ENCODE measurements around the gene MTA2. TPM values are rescaled to one million over a fixed set of nuclear protein-coding genes. Genes with fewer than 3 reads are reported as not detected.
A peak's percentile ranks its signal among the peaks of the same experiment; 100 is the strongest.
"Not testable (repeated sequence)": the region's sequence is repeated elsewhere in the genome, so short reads cannot be mapped to it uniquely, and the experiment has no call there.

MTA2 gene
- total RNA-seq, 1 experiment from 2014 or later = 97.2 TPM

DNA sequence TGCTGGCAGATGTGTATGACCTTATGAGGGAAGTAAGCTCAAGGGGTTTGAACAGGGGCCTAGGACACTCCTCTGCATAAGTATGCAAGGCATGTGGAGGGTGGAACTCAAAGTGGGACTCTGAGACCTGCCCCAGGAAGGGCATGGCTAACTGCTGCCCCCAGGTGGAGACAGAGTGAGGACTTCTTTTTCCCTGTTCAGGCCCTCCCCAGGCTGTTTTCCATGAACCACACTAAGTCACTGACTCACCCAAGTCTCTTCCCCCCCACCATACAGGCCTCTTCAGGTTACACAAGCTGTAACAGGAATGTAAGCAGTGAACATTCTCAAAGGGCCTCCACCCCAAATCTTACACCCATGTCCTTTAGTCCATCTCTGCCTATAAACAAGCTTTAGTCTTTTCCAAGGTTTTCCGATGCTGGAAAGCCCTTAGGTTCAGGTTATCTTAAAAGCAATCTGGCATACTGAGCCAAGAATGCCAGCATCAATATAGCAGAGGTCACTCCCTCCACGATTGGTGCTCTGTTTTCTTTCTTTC lies 41.0 kb downstream of the MTA2 start:
- intact Hi-C loops (cut with micrococcal nuclease; ENCODE audit: unreplicated experiment) = loop anchor here (1.0 to 5.0 kb wide), 4 partner anchors 14 to 166 kb away; partner anchors contain the start of gene AHNAK
- TF ChIP-seq, protein P1, sequence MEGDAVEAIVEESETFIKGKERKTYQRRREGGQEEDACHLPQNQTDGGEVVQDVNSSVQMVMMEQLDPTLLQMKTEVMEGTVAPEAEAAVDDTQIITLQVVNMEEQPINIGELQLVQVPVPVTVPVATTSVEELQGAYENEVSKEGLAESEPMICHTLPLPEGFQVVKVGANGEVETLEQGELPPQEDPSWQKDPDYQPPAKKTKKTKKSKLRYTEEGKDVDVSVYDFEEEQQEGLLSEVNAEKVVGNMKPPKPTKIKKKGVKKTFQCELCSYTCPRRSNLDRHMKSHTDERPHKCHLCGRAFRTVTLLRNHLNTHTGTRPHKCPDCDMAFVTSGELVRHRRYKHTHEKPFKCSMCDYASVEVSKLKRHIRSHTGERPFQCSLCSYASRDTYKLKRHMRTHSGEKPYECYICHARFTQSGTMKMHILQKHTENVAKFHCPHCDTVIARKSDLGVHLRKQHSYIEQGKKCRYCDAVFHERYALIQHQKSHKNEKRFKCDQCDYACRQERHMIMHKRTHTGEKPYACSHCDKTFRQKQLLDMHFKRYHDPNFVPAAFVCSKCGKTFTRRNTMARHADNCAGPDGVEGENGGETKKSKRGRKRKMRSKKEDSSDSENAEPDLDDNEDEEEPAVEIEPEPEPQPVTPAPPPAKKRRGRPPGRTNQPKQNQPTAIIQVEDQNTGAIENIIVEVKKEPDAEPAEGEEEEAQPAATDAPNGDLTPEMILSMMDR (IDR thresholded peaks at IDR 0.05; ENCODE audit: unreplicated experiment) = peak; percentile 89
- BruUV-seq (replicated peaks) = no TSS peak
- H3K4me3 Mint-ChIP-seq (ENCODE audit: low read depth, unreplicated experiment) = peak overlapping the region; percentile 16
- peaks cover 92% of the 10 kb centered on the region for H3K36me3 Mint-ChIP-seq (ENCODE audit: insufficient read depth, unreplicated experiment)
- H3K27me3 Mint-ChIP-seq (ENCODE audit: unreplicated experiment) = no peaks in the 10 kb centered on the region
- CTCF ChIA-PET = interaction anchor here (0.6 to 3.8 kb wide), 21 partner anchors 9 to 271 kb away, joined by 3 to 86 read pairs (median 7); partner anchors contain the start of genes AHNAK, B3GAT3, EEF1G and MTA2
- DNase-seq = peak; percentile 97
- peak overlapping the region; percentile 76 for H3K27ac Mint-ChIP-seq (ENCODE audit: unreplicated experiment)
- H3K9me3 Mint-ChIP-seq (ENCODE audit: low read depth, unreplicated experiment) = no peaks in the 10 kb centered on the region
- H3K4me1 Mint-ChIP-seq (ENCODE audit: low read depth, unreplicated experiment) = peaks cover 61% of the 10 kb centered on the region

DNA sequence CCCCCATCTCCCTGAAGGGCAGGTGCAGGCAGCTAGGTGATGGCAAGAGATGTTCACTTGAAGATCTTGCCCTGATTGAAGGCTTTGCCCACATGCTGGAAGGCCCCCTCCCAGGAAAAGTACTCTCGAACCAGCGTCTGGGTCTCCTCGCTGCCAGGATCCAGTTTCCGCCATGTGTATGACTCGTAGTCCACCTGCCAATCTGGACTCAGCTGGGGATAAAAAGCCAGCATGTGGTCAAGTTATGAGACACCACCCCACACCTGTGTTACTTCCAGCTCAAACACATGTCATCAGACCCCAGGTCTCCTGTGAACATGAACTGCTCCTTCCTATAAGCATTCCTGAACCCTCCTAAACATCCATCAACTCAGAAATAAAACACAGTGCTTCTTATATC lies 42.0 kb downstream of the MTA2 start:
- not testable (repeated sequence) for DNase-seq; H3K27me3 Mint-ChIP-seq (ENCODE audit: unreplicated experiment); H3K9me3 Mint-ChIP-seq (ENCODE audit: low read depth, unreplicated experiment); BruUV-seq (replicated peaks)
- CTCF ChIA-PET = interaction anchor here (0.6 to 3.8 kb wide), 11 partner anchors 8 to 137 kb away, joined by 3 to 86 read pairs (median 4); partner anchors contain the start of genes AHNAK, B3GAT3 and TUT1
- H3K4me1 Mint-ChIP-seq (ENCODE audit: low read depth, unreplicated experiment) = peaks cover 67% of the 10 kb centered on the region
- peaks cover 89% of the 10 kb centered on the region for H3K36me3 Mint-ChIP-seq (ENCODE audit: insufficient read depth, unreplicated experiment)
- peak overlapping the region; percentile 76 for H3K27ac Mint-ChIP-seq (ENCODE audit: unreplicated experiment)
- H3K4me3 Mint-ChIP-seq (ENCODE audit: low read depth, unreplicated experiment) = peak overlapping the region; percentile 16
- intact Hi-C loops (cut with micrococcal nuclease; ENCODE audit: unreplicated experiment) = loop anchor here (1.0 to 5.0 kb wide), 4 partner anchors 13 to 165 kb away; partner anchors contain the start of gene AHNAK

DNA sequence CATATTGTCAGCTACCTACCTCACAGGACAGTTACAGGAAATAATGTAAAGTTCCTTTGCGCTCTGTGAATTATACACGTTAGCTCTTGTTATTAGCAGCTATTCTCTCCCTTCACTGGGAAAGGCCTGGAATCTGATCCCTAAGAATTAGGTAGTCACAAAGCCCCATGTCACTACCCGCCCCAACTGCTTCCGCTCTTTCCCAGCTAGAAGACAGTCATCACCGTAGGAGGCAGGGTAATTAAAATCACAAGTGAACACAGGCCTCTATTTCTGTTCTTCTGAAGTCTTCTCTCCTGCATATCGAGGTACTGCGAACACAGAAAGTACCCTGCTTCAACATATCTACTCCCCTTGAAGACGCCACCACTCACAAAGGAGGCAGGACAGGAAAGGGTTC lies 42.5 kb downstream of the MTA2 start:
- TF ChIP-seq, protein P1 (IDR thresholded peaks at IDR 0.05; ENCODE audit: unreplicated experiment) = no peak
- Mint-ChIP-seq H3K9me3 (ENCODE audit: low read depth, unreplicated experiment) (no peaks in the 10 kb centered on the region), H3K27me3 (ENCODE audit: unreplicated experiment) (no peaks in the 10 kb centered on the region), H3K27ac (ENCODE audit: unreplicated experiment) (no peak overlapping the region), H3K4me3 (ENCODE audit: low read depth, unreplicated experiment) (no peak overlapping the region), H3K4me1 (ENCODE audit: low read depth, unreplicated experiment) (peaks cover 71% of the 10 kb centered on the region), H3K36me3 (ENCODE audit: insufficient read depth, unreplicated experiment) (peaks cover 90% of the 10 kb centered on the region)
- no peak for DNase-seq
- intact Hi-C loops (cut with micrococcal nuclease; ENCODE audit: unreplicated experiment) = no loop called here
- CTCF ChIA-PET = interaction anchor here (0.6 to 3.8 kb wide), 5 partner anchors 8 to 134 kb away, joined by 3 to 86 read pairs (median 4); partner anchors contain the start of genes AHNAK and B3GAT3
- BruUV-seq (replicated peaks) = no TSS peak

DNA sequence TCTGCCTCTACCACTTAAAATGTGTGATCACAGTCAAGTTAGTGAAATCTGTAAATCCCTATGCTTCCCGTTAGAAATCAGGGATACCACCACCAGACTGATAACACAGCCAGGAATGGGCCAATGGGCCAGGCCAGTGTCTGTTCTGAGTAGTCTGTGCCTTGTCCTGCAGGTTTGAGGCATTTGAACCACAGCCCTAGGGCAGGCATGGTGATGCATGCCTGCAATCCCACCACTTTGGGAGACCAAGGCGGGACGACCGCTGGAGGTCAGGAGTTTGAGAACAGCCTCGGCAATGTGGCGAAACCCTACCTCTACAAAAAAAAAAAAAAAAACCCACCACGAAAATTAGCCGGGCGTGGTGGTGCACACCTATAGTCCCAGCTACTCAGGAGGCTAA lies 43.0 kb downstream of the MTA2 start:
- TF ChIP-seq, protein P1 (IDR thresholded peaks at IDR 0.05; ENCODE audit: unreplicated experiment) = no peak
- intact Hi-C loops (cut with micrococcal nuclease; ENCODE audit: unreplicated experiment) = no loop called here
- Mint-ChIP-seq H3K36me3 (ENCODE audit: insufficient read depth, unreplicated experiment) (peaks cover 90% of the 10 kb centered on the region), H3K4me1 (ENCODE audit: low read depth, unreplicated experiment) (peaks cover 76% of the 10 kb centered on the region), H3K9me3 (ENCODE audit: low read depth, unreplicated experiment) (no peaks in the 10 kb centered on the region), H3K27ac (ENCODE audit: unreplicated experiment) (no peak overlapping the region), H3K27me3 (ENCODE audit: unreplicated experiment) (no peaks in the 10 kb centered on the region), H3K4me3 (ENCODE audit: low read depth, unreplicated experiment) (no peak overlapping the region)
- BruUV-seq (replicated peaks) = no TSS peak
- no peak for DNase-seq
- CTCF ChIA-PET = interaction anchor here (0.8 to 3.8 kb wide), 2 partner anchors 13 to 134 kb away, joined by 3 to 86 read pairs; partner anchors contain the start of gene AHNAK
